ENCODE results near the gene UBXN11. TPM values are rescaled to one million over a fixed set of nuclear protein-coding genes. Genes with fewer than 3 reads are reported as not detected.

UBXN11 gene
- total RNA-seq, 2 donors from 2014 or later = 8.7 to 25.7 TPM

DNA sequence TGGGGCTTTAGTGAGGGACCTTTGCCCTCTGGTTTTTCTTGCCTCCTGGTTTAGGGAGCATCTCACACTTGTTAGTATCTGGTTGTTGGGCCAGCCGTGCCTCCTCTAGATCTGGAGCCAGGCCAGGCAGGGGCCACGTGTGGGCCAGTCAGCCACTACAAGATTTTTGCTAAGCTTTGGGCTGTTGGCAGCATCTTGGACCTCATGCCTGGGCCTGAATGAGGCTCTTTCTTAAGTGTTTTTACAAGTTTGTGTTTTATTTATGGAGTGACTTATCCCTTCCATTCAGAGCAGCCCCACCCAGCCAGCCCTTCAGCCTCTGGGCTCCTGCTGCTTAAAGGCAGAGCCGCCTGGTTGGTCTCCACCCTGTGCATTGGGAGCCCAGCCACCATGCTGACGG, 28.1 kb downstream of the UBXN11 start:
- H3K27me3 ChIP-seq = no peaks in the 10 kb centered on the region
- no peak overlapping the region for H3K4me3 ChIP-seq
- no peaks in the 10 kb centered on the region for H3K9me3 ChIP-seq
- DNase-seq = peak; percentile 92
- H3K36me3 ChIP-seq = peaks cover 7% of the 10 kb centered on the region
- peak overlapping the region; percentile 95 for H3K27ac ChIP-seq
- intact Hi-C loops (cut with DNase I) = no loop called here
- TF ChIP-seq, protein P1, sequence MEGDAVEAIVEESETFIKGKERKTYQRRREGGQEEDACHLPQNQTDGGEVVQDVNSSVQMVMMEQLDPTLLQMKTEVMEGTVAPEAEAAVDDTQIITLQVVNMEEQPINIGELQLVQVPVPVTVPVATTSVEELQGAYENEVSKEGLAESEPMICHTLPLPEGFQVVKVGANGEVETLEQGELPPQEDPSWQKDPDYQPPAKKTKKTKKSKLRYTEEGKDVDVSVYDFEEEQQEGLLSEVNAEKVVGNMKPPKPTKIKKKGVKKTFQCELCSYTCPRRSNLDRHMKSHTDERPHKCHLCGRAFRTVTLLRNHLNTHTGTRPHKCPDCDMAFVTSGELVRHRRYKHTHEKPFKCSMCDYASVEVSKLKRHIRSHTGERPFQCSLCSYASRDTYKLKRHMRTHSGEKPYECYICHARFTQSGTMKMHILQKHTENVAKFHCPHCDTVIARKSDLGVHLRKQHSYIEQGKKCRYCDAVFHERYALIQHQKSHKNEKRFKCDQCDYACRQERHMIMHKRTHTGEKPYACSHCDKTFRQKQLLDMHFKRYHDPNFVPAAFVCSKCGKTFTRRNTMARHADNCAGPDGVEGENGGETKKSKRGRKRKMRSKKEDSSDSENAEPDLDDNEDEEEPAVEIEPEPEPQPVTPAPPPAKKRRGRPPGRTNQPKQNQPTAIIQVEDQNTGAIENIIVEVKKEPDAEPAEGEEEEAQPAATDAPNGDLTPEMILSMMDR (IDR thresholded peaks at IDR 0.05) = no peak
- peaks cover 28% of the 10 kb centered on the region for H3K4me1 ChIP-seq
- peak overlapping the region; percentile 38 to 82 for H3K9ac ChIP-seq (ENCODE audit: low read depth in 2 of 2, low read length in 2 of 2)

- TF ChIP-seq, protein P1 (IDR thresholded peaks at IDR 0.05) = no peak
- H3K4me1 ChIP-seq = peaks cover 28% of the 10 kb centered on the region
- peaks cover 7% of the 10 kb centered on the region for H3K36me3 ChIP-seq
- intact Hi-C loops (cut with DNase I) = no loop called here
- H3K9ac ChIP-seq (ENCODE audit: low read depth in 2 of 2, low read length in 2 of 2) = peak overlapping the region; percentile 38 to 82
- H3K9me3 ChIP-seq = no peaks in the 10 kb centered on the region
- H3K27ac ChIP-seq = peak overlapping the region; percentile 95
- no peak overlapping the region for H3K4me3 ChIP-seq
- DNase-seq = no peak
- H3K27me3 ChIP-seq = no peaks in the 10 kb centered on the region
Measured at GRCh38 chr1:26277719-26278118, 28.7 kb downstream of the UBXN11 start.

- intact Hi-C loops (cut with DNase I) = no loop called here
- Histone ChIP-seq H3K9me3 (no peaks in the 10 kb centered on the region), H3K4me1 (peaks cover 28% of the 10 kb centered on the region), H3K4me3 (no peak overlapping the region), H3K27ac (peak overlapping the region; percentile 95), H3K27me3 (no peaks in the 10 kb centered on the region), H3K9ac (ENCODE audit: low read depth in 2 of 2, low read length in 2 of 2) (peak overlapping the region; percentile 38 to 82), H3K36me3 (peaks cover 7% of the 10 kb centered on the region)
- DNase-seq = peak; percentile 64
- TF ChIP-seq, protein P1 (IDR thresholded peaks at IDR 0.05) = no peak
Measured at GRCh38 chr1:26277261-26277661, 29.2 kb downstream of the UBXN11 start.

GRCh38 chr1:26276432-26276838, 30.0 kb downstream of the UBXN11 start:
- Histone ChIP-seq H3K9ac (ENCODE audit: low read depth in 2 of 2, low read length in 2 of 2) (peak overlapping the region in 1 of 2 donors; percentile 82), H3K4me1 (peaks cover 21% of the 10 kb centered on the region), H3K4me3 (no peak overlapping the region), H3K27ac (peak overlapping the region; percentile 95), H3K27me3 (no peaks in the 10 kb centered on the region), H3K9me3 (no peaks in the 10 kb centered on the region), H3K36me3 (peaks cover 1% of the 10 kb centered on the region)
- no peak for DNase-seq
- TF ChIP-seq, protein P1 (IDR thresholded peaks at IDR 0.05) = no peak
- intact Hi-C loops (cut with DNase I) = no loop called here

GRCh38 chr1:26275580-26276431, 30.6 kb downstream of the UBXN11 start:
- intact Hi-C loops (cut with DNase I) = no loop called here
- peaks cover 17% of the 10 kb centered on the region for H3K4me1 ChIP-seq
- peak overlapping the region; percentile 13 to 82 for H3K9ac ChIP-seq (ENCODE audit: low read depth in 2 of 2, low read length in 2 of 2)

More at GRCh38 chr1:26275580-26276431, 30.6 kb downstream of the UBXN11 start:
- Histone ChIP-seq H3K9me3 (no peaks in the 10 kb centered on the region), H3K27me3 (no peaks in the 10 kb centered on the region), H3K36me3 (no peaks in the 10 kb centered on the region), H3K27ac (peak overlapping the region; percentile 95), H3K4me3 (no peak overlapping the region)
- TF ChIP-seq, protein P1 (IDR thresholded peaks at IDR 0.05) = peak; percentile 72
- peak; percentile 95 for DNase-seq
